ENCODE results near the gene PLCL1.
A peak's percentile ranks its signal among the peaks of the same experiment; 100 is the strongest.

The PLCL1 gene

DNA sequence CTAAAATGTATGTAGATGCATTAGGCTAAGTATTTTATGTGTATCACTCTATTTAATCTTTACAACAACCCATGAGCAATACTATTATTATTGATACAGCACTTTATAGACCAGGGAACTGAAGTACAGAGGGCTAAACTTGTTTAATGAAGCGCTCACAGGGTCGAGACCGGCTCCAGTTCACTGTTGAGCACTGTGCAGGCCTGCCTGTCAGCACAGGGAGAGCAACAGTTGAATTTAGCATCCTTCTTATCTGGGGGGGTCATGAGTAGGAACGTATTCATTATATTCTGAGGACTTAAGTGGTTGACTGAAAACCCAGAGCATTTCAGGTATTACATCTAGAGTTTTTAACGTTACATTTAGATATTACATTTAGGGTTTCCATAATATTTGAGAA lies 120.1 kb downstream of the PLCL1 start:
- no peak for DNase-seq

DNA sequence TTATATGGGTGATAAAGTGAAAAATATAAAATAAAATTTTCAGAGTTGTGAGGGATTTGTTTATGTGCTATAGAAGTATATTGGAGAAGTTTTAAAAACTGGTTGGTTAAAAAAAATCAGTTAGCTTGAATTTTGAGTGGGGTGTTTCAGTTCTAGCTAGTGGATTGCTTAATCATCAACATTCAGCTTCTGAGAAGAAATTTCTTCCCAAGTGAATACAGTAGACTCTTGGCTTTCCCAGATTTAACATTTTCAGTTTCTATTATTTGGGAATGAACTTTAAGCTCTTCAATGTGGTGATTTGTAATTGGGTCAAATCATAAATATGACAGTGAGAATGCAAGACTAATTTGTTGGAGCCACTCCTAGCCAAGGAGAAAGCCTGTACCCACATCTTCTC lies 120.8 kb downstream of the PLCL1 start:
- no peak for DNase-seq

DNA sequence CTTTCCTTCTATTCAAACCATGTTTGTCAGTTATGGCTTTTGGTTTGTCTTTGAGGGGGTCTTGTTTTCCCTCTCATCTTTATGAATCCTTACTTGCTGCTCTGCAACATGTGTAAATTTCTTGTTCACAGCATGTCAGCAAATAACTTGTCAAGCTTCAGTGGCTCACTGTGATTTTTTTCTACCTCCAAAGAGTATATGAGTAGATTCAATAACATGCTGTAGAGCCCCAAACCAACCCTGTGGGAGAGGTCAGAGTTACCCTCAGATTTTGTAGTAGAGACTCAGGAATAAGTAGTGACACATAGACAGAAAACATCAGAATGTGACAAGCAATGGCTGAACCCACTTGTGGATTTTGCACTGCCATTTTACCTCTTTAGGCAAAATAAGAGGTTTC lies 121.6 kb downstream of the PLCL1 start:
- no peak for DNase-seq

DNA sequence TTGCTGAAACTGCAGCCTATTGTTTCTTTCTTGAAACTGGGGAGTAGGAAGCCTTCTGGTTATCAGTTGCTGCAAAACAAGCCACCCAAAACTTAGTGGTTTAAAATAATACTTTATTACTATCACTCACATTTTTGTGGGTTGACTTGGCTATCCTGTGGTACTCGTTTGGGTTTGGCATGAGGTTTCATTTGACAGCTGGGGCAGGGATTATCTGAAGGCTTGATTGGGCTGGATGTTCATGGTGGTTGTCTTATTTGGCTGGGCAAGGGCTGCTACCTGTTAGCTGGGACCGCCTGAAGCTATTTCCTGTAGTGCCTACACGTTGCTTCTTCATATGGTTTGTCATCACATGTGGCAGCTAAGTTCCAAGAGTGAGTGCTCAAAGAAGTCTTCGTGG lies 122.3 kb downstream of the PLCL1 start:
- no peak for DNase-seq

DNA sequence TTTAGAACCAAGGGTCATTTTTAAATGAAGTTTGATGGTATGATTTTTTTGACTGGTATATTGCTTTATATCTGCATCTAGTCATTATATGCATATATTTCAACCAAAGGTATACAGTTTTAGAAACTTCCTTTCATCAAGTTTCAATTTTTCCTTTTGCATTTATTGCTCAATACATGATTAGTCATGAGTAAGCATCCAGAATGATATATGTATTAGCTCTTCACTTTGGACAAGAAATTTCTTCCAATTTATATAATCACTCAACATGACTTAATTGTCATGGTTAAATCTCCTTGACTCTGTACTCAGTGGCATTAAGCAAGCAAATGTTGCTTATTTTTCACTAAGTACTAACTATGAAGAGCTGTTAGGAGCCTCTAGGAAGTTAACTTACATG lies 123.6 kb downstream of the PLCL1 start:
- DNase-seq: no peak

DNA sequence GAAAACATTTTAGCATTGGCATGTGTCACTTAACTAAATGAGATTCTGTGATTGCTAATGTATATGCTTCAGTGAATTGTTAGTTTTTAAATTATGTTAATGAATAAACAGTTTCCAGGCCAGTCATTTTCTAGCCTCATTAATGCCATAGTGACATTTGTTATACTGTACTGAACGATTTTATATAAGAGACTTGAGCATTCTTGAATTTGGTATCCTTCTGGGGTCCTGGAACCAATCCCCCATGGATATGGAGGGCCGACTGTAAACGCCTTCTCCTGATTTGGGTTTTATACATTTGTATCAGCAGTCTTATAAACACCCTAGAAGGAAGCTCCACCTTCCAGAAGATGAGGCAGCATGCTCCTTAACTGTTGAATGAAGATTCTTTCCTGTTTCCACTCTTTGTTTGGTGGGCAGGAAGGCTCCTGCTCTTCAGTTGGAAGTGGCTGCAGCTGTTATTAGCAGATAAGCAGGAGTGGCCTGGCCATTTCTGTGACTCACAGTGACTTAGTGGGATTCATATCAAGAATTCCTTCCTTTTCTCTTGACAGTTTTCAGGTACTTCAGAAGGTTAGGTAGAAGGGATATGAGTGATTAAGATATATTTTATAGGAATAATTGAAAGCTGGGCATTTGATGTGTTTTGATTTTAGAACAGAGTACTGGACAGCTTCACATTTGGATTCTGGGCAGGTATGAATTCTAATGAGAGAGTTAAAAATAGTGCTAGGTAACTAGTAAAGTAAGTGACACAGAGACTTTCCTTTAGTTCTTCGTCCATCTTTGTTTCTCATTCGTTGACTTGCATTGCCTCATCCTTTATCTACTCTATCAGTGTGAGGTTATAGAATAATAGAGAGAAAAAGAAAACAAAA lies 124.9 kb downstream of the PLCL1 start:
- DNase-seq: no peak

DNA sequence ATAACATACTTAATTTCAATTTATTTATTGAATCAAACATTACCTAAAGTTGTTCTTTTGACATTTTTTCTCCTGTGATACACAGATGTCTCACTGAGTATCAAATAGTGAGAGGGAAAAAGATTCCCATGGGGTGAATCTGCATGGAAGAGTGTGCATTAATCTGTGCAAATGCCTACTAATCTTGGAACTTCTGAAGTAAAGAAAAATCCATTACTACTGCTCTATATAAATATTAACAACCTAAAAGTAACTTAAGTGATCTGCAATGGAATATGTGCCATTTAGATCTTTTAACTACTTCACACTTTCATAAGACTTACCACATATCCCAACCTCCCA lies 125.5 kb downstream of the PLCL1 start:
- DNase-seq: no peak

DNA sequence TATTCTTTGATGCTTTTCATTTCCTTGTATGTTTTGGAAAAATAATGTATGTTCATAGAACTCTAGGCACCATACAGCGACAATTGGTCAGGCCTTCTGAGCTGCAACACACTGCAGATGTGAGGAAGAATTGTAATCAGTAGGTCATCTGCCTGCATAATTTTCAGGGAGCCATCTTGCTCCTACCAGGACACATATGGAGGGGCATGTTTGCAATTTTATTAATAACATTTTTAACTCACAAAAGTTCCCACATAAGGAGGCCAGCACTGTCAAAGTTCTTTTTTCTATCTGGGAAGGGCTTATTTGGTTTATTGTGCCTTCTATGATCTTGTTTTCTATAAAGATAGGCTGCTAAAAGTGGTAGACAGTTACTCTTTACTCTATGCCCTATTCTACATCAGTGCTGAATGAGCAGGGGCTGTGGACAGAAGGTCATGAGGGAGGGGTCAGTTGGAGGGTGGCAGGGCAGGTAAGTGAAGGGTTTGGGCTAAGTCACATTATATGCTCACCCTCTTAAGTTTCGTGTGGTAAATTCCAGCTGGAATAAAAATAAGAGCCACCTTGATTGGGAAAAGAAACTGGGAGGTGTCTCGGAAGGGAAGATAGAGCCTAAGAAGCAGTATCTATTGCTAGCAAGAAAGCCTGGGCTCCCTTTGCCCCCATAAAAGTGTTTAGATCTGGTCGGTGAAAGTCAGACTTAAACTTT lies 126.3 kb downstream of the PLCL1 start:
- no peak for DNase-seq

DNA sequence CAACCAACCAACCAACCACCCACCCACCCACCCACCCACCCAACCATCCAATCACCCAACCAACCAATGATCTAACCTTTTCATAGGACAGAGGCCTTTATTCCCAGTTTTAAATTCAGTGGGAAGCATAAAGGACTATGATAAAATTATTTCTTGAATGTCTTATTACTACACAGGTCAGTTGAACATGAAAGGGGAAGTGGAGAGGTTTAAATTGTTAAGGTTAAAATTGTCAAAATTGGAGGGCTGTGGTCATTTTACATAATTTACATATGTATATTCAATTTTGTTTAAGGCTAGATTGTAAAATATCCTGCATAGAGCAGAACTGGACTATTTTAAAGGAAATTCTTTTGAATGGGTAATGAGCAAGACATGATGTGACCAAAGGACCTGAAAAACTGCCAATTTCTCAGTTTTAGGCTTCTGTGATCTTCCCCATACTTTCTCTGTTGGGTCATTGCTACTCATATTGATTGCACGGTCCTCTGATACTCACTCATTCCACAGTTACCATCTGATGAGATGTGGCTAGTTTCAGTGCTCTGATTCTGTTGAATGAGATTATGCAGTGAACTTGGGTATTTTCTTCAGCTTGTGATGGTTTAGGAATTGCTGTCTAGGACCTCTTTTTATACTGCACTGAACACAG lies 127.4 kb downstream of the PLCL1 start:
- no peak for DNase-seq

DNA sequence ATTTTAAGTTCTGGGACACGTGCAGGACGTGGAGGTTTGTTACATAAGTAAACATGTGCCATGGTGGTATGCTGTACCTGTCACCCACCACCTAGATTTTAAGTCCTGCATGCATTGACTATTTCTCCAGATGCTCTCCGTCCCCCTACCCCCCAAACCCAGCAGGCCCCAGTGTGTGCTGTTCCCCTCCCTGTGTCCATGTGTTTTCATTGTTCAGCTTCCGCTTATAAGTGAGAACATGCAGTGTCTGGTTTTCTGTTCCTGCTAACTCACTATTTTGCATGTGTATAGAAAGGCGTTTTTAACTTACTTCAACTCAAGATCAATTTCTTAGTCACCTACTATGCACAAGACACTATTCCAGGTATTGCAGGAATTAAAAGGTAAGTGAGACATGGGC lies 128.0 kb downstream of the PLCL1 start:
- DNase-seq: no peak

DNA sequence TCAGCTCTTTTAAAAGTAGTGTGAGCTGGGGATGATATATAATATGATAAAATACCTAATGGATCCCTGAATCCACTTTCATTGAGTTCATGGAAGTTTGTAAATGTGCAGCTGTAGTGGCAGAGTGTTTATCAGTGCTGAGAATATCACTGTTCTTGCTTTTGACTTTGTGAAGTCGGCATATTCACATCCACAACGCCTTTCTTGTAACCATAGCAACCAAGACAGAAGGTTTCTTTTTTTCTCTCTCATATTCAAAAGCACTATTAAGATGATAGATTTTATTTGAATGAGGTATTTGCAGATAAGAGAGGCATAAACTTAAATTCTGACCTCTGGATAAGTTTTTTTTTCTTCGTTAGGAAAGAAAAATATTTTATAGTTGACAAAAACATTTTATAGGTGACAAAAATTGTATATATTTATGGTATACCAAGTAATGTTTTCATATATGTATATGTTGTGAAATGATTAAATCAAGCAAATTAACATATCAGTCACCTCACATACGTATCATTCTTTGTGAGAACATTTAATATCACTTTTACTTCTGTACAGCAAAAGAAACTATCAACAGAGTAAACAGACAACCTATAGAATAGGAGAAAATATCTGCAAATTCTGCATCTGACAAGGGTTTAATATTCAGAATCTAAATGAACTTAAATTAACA lies 130.0 kb downstream of the PLCL1 start:
- DNase-seq: no peak

DNA sequence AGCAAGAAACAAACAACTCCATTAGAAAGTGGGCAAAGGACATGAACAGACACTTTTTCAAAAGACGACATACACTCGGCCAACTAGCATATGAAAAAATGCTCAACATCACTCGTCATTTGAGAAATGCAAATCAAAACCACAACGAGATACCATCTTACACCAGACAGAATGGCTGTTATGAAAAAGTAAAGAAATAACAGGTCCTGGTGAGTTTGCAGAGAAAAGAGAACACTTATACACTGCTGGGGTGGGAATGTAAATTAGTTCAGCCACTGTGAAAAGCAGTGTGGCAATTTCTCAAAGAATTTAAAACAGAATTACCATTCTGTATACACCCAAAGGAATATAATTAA lies 130.5 kb downstream of the PLCL1 start:
- no peak for DNase-seq

DNA sequence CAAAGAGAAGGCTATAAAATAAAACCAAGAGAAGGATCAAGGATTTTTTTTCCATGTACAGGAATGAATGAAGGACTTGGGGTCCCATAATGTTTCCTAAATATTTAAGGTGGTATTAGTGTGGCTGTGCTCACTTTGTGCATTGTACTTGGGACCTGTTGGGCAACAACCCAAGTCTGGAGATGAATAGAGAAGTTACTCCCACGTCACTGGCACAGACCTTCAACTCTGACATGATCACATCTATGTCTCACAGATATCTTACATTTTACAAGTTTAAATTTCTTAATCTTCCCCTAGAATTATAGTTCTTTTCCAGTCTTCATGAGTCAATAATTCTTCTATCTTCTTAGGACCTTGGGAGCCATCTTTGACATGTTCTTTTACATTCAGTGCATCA lies 133.4 kb downstream of the PLCL1 start:
- DNase-seq: no peak

DNA sequence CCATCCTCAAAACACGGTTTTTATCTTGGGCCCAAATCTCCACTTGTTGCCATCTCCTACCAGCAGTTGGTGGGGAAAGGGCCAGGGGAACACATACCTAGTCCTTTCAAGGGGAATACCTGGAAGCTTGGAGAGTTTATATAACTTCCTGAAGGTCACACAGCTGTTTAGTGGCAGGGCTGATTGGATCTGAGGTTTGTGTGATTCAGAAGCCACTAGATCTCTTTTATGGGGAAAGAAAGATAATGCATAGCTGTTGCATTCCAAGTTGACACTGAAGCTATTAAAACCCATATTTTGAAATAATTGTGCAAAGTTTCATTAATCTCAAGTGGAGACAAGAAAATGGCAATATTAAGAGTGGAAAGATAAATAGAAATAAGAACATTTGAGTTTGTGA lies 134.2 kb downstream of the PLCL1 start:
- no peak for DNase-seq

DNA sequence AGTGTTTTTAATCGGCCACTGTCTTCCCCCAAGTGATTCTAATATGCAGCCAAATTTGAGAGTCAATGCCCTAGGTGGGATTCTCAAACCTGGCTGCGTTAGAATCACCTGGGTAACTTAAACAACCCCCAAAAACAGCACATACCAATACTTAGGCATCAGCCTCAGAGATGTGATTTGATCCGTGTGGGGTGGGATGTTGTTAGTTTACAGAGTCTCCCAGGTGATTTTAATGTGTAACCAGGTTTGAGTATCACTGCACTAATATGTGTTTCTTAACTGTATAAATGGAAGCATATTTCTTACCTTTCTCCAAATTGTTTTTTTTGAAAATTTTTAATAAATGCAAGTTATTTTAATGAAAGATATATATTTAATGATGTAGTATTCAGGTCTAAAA lies 135.4 kb downstream of the PLCL1 start:
- DNase-seq: no peak

DNA sequence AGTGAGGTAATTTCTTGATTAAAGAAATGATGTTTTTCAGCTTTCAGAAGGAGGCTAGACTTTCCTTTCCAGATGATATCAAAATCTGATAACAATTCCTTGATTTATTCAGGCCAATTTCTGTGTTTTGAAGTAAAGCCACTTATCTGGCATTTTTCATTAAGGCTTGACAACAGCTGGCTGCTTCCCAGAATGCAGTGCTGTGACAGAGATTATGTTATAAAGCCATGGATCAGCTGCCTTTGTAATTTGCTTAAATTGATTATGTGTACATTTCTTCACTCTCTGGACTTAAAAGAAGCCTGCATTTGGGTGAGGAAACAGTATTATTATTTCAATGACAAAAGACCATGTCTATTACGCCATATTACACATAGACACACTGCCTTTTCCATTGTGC lies 136.0 kb downstream of the PLCL1 start:
- DNase-seq: no peak

DNA sequence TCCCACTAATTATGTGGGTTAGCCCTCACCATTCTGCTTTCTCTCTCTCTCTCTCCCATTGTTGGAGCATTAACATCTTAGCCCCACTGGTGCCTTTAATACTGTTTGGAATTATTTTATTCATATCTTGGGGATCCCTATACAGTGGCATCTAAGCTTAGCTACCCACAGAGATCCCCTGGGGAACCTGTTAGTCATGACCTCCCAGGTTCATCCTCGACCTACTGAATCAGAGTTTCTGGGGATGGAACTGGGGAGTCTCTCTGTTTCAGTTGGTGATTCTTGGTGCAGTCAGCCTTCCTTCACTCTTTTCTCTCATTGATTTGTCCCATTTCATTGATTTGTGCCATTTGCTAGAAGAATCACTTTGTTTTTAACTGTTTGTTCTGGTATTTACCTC lies 137.3 kb downstream of the PLCL1 start:
- DNase-seq: no peak

DNA sequence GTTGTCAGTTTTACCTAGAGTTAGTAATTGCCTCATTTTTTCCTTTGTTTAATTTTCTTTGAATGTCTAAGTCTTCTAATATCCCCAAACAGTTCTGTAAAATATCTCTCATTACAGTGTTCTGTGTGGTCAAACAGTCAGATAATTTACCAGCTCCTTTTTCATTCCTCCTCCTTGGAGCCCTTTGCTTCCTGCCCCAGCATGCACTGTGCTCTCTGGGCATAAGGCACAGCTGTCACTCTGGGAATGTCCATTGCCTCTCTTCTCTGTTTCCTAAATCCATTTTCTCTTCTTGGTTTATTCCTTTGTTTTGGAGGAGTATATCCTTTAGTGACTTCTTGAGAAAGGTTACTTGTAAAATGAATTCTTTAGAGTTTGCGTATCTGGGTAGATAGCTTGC lies 139.3 kb downstream of the PLCL1 start:
- DNase-seq: no peak

DNA sequence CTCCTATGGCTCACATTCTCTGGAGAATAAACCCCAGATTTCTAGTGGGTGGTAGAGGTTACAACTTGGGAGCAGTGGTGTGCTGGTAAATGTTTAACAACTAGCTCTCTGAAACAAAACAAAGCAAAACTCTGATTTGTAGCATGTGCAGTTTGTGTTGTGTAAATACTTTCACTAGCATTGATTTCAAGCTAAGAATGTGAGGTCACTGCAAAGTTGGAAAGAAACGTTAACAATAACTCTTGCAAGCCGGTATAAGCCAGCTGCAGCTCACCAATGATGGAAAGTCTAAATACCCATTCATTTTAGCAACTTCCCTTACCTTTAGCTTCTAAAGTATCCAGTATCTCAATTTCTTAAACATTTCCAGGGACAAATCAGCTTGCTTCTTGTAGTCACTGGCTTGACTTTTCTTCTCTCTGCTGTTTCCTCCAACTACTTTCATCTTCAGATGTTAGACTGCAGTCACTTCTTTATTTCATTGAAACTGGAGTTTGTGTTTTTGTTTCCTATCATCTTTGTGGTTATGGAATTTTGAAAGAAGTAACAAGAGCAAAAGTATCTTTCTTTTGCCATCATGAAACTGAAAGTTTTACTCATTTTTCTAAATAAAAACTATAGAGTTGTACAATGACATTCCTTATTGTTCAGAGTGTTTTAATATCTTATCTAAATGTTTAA lies 140.2 kb downstream of the PLCL1 start:
- no peak for DNase-seq

DNA sequence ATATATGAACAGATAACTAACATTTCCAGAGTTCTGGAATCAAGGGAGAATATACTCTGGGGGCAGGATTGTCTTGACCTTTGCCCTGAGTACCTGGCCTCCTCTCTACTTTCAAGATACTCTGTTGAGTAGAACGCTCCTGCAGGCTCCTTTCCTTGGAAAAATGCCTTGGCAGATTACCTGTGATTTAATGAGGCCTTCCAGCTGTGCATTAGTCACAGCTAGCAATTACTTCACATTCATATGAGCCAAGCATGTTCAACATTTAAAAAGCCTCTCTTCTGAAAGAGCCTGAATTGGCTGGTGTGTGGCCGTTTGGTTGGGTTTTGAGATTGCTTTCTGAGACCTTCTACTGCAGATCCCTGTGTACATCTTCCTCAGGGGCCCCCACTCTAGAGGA lies 142.2 kb downstream of the PLCL1 start:
- DNase-seq: peak in 3 of 56 donors; percentile 2 to 8 (median 8)

DNA sequence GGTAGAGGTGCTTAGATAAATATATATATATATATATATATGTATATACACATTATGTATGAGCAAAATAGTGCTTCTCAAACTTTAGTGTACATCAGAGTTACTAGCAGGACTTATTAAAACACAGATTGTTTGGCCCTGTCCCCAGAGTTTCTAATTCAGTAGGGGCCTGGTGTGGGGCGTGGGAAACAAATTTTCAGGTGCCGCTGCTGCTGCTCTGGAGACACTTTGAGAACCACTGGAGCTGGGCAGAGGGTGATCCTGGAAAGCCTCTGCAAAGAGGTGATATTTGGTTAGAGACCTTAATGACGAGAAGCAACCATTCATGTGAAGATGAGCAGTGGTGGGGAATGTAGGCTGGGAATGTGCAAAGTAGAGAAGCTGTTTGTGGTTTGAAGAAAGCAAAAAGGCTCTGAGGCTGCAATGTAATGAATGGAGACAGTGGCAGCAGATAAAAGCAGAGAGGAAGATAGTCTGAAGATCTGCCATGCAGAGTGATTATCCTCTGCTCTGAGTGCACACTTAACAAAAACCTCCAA lies 142.9 kb downstream of the PLCL1 start:
- no peak for DNase-seq
